Measurements from ENCODE around the gene ARHGEF17.

The ARHGEF17 gene

GRCh38 chr11:73292525-73292894, 15.6 kb upstream of the ARHGEF17 start:
- DNase-seq (ENCODE audit: extremely low read depth in 1 of 2, low read depth in 1 of 2), result no peak

GRCh38 chr11:73293356-73293936, 14.6 kb upstream of the ARHGEF17 start:
- DNase-seq (ENCODE audit: extremely low read depth in 1 of 2, low read depth in 1 of 2), result no peak

- no peak for DNase-seq (ENCODE audit: extremely low read depth in 1 of 2, low read depth in 1 of 2)
Measured at GRCh38 chr11:73294604-73295003, 13.5 kb upstream of the ARHGEF17 start.

GRCh38 chr11:73295241-73295995, 12.7 kb upstream of the ARHGEF17 start:
- peak; percentile 44 to 57 for DNase-seq (ENCODE audit: extremely low read depth in 1 of 2, low read depth in 1 of 2)

- DNase-seq (ENCODE audit: extremely low read depth in 1 of 2, low read depth in 1 of 2), result no peak
Measured at GRCh38 chr11:73295996-73296318, 12.1 kb upstream of the ARHGEF17 start.

- no peak for DNase-seq (ENCODE audit: extremely low read depth in 1 of 2, low read depth in 1 of 2)
Measured at GRCh38 chr11:73296501-73297230, 11.4 kb upstream of the ARHGEF17 start.

GRCh38 chr11:73297231-73297590, 10.9 kb upstream of the ARHGEF17 start:
- no peak for DNase-seq (ENCODE audit: extremely low read depth in 1 of 2, low read depth in 1 of 2)

GRCh38 chr11:73297702-73298101, 10.4 kb upstream of the ARHGEF17 start:
- no peak for DNase-seq (ENCODE audit: extremely low read depth in 1 of 2, low read depth in 1 of 2)

- no peak for DNase-seq (ENCODE audit: extremely low read depth in 1 of 2, low read depth in 1 of 2)
Measured at GRCh38 chr11:73298233-73298632, 9.8 kb upstream of the ARHGEF17 start.

GRCh38 chr11:73299751-73300150, 8.3 kb upstream of the ARHGEF17 start:
- no peak for DNase-seq (ENCODE audit: extremely low read depth in 1 of 2, low read depth in 1 of 2)

GRCh38 chr11:73306069-73306841, 1.8 kb upstream of the ARHGEF17 start:
- DNase-seq (ENCODE audit: extremely low read depth in 1 of 2, low read depth in 1 of 2), result no peak

- DNase-seq (ENCODE audit: extremely low read depth in 1 of 2, low read depth in 1 of 2), result no peak
Measured at GRCh38 chr11:73306977-73307322, 1.1 kb upstream of the ARHGEF17 start.

- peak; percentile 76 to 89 for DNase-seq (ENCODE audit: extremely low read depth in 1 of 2, low read depth in 1 of 2)
Measured at GRCh38 chr11:73307323-73308002, 613 bp upstream of the ARHGEF17 start.

- no peak for DNase-seq (ENCODE audit: extremely low read depth in 1 of 2, low read depth in 1 of 2)
Measured at GRCh38 chr11:73308961-73309919, 1.2 kb downstream of the ARHGEF17 start.

GRCh38 chr11:73310076-73310475, 2.0 kb downstream of the ARHGEF17 start:
- no peak for DNase-seq (ENCODE audit: extremely low read depth in 1 of 2, low read depth in 1 of 2)

GRCh38 chr11:73310661-73311393, 2.8 kb downstream of the ARHGEF17 start:
- no peak for DNase-seq (ENCODE audit: extremely low read depth in 1 of 2, low read depth in 1 of 2)

- no peak for DNase-seq (ENCODE audit: extremely low read depth in 1 of 2, low read depth in 1 of 2)
Measured at GRCh38 chr11:73311394-73311869, 3.4 kb downstream of the ARHGEF17 start.

- DNase-seq (ENCODE audit: extremely low read depth in 1 of 2, low read depth in 1 of 2), result no peak
Measured at GRCh38 chr11:73312036-73312435, 4.0 kb downstream of the ARHGEF17 start.

- DNase-seq (ENCODE audit: extremely low read depth in 1 of 2, low read depth in 1 of 2), result no peak
Measured at GRCh38 chr11:73312851-73313327, 4.8 kb downstream of the ARHGEF17 start.
